ENCODE measurements around the gene CHSY3.

Gene CHSY3

GRCh38 chr5:130110328-130110727, 206.1 kb downstream of the CHSY3 start:
- DNase-seq (ENCODE audit: low spot score), result no peak

GRCh38 chr5:130111746-130112145, 207.5 kb downstream of the CHSY3 start:
- no peak for DNase-seq (ENCODE audit: low spot score)
- TF ChIP-seq CTCF (IDR thresholded peaks at IDR 0.05; ENCODE audit: extremely low read depth, missing control alignments), result no peak

More at GRCh38 chr5:130110328-130110727, 206.1 kb downstream of the CHSY3 start:
- TF ChIP-seq CTCF (IDR thresholded peaks at IDR 0.05; ENCODE audit: extremely low read depth, missing control alignments), result no peak

- no peak for TF ChIP-seq CTCF (IDR thresholded peaks at IDR 0.05; ENCODE audit: extremely low read depth, missing control alignments)
- DNase-seq (ENCODE audit: low spot score), result no peak
Measured at GRCh38 chr5:130112246-130112645, 208.0 kb downstream of the CHSY3 start.

- TF ChIP-seq CTCF (IDR thresholded peaks at IDR 0.05; ENCODE audit: extremely low read depth, missing control alignments), result no peak
- no peak for DNase-seq (ENCODE audit: low spot score)
Measured at GRCh38 chr5:130115686-130116085, 211.4 kb downstream of the CHSY3 start.

GRCh38 chr5:130116462-130116861, 212.2 kb downstream of the CHSY3 start:
- TF ChIP-seq CTCF (IDR thresholded peaks at IDR 0.05; ENCODE audit: extremely low read depth, missing control alignments), result no peak
- no peak for DNase-seq (ENCODE audit: low spot score)

GRCh38 chr5:130116972-130117371, 212.7 kb downstream of the CHSY3 start:
- no peak for DNase-seq (ENCODE audit: low spot score)
- TF ChIP-seq CTCF (IDR thresholded peaks at IDR 0.05; ENCODE audit: extremely low read depth, missing control alignments), result no peak

GRCh38 chr5:130126746-130127145, 222.5 kb downstream of the CHSY3 start:
- DNase-seq (ENCODE audit: low spot score), result no peak
- no peak for TF ChIP-seq CTCF (IDR thresholded peaks at IDR 0.05; ENCODE audit: extremely low read depth, missing control alignments)
